ENCODE data around the gene ASCL4.

- TF ChIP-seq EZH2 (IDR thresholded peaks at IDR 0.05; ENCODE audit: low read depth): no peak
- no peak for TF ChIP-seq CTCF (conservative IDR thresholded peaks at IDR 0.05)
Observed at GRCh38 chr12:107791465-107792089, 17.1 kb downstream of the ASCL4 start.

Measured in PC-9 (cell line).